Measurements from ENCODE around the gene CLTB.

DNA sequence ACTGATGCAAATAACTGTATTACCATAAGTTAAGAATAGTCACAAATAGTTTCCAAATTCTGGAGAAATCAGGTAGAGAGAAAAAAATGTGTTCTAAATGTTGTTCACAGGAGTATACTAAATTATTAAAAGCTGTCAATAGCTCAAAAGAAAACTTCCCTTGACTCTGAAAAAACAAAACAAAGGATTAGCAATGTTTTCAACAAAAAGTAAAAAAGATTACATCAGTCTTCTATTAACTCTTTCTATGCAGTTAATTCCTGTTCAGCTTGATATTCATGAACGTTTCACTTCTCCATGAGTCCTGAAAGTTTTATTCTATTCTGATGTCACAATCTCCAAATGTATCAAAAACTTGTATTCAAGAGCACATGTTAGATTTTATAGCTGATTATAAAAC lies 9.5 kb upstream of the CLTB start:
- TF ChIP-seq SP1 (IDR thresholded peaks at IDR 0.05) (no peak), SUZ12 (IDR thresholded peaks at IDR 0.05) (no peak)
